GM12878 (cell line): ENCODE measurements around the gene GRIN2C. TPM values are rescaled to one million over a fixed set of nuclear protein-coding genes. Genes with fewer than 3 reads are reported as not detected.

Experiments used
- ATAC-seq: fragments of 200-7000 bp; cut with Tn5 transposase; 3 replicates; pipeline ENCODE4 v1.9.1; 2020; ENCODE audit warnings: mild to moderate bottlenecking, moderate library complexity
- BruUV-seq: library from RNA; stranded (reverse); fragments of 400-500 nt; replicated peaks from 2 replicates; lab custom pipeline; 2021; lab: Mats Ljungman, UMichigan
- CTCF ChIA-PET: fragments of 300-600 bp; sonication (Branson Sonifier 250); formaldehyde crosslinking; extraction: SDS; loops from one replicate; lab custom pipeline; 2021; ENCODE audit warnings: inconsistent platforms; lab: Yijun Ruan, JAX
- POLR2A ChIA-PET: fragments of 350-600 bp; formaldehyde crosslinking; extraction: SDS; loops from one replicate; lab custom pipeline; 2021; ENCODE audit warnings: inconsistent platforms; lab: Charles Lee
- RAD21 ChIA-PET: fragments of 300-600 bp; sonication (Branson Sonifier 250); formaldehyde crosslinking; loops from one replicate; lab custom pipeline; 2023; ENCODE audit warnings: antibody characterized with exemption; ENCODE audit not compliant: unreplicated experiment; lab: Charles Lee
- SMC1A ChIA-PET: fragments of 300-600 bp; sonication (Branson Sonifier 250); formaldehyde crosslinking; loops from one replicate; lab custom pipeline; 2023; ENCODE audit not compliant: unreplicated experiment, uncharacterized antibody; lab: Charles Lee
- DNase-seq: peaks from one replicate; pipeline ENCODE4 v3.0.0-alpha.2; 2011; ENCODE audit warnings: low read depth, low spot score
- FAIRE-seq: peaks from 3 replicates; lab custom pipeline; 2011; peaks lifted over from hg19 to GRCh38; lab: Jason Lieb, UNC
- H2AFZ ChIP-seq: 2 replicates; pipeline ENCODE4 v1.6.0; 2011; ENCODE audit warnings: low read depth, low read length, control low read depth; ENCODE audit not compliant: control insufficient read depth
- H3K27ac ChIP-seq: 2 replicates; pipeline ENCODE4 v1.5.1; 2011; ENCODE audit warnings: control low read depth; ENCODE audit not compliant: control insufficient read depth, insufficient read depth
- H3K27me3 ChIP-seq, 2 experiments: replicated peaks in 1 of 2; 2 replicates each; pipeline versions ENCODE4 v1.6.0 to v1.6.1; 2011; ENCODE audit warnings: low read length in 1 of 2; ENCODE audit not compliant: control insufficient read depth in 2 of 2, insufficient read depth in 2 of 2
- H3K36me3 ChIP-seq, 2 experiments: 2 replicates each; pipeline ENCODE4 v1.5.1; 2011; ENCODE audit warnings: low read length in 1 of 2; ENCODE audit not compliant: control insufficient read depth in 2 of 2, insufficient read depth in 2 of 2
- H3K4me1 ChIP-seq: 2 replicates; pipeline ENCODE4 v1.6.1; 2011; ENCODE audit warnings: mild to moderate bottlenecking, low read length, moderate library complexity, mixed read lengths; ENCODE audit not compliant: control insufficient read depth, insufficient read depth
- H3K4me2 ChIP-seq: 2 replicates; pipeline ENCODE4 v1.6.0; 2011; ENCODE audit warnings: control low read depth; ENCODE audit not compliant: control insufficient read depth, insufficient read depth
- H3K4me3 ChIP-seq: fragments of 200-600 bp; sonication (generic); 2 replicates; pipeline ENCODE4 v1.5.1; 2016
- H3K79me2 ChIP-seq: 2 replicates; pipeline ENCODE4 v1.6.0; 2011; ENCODE audit warnings: low read length; ENCODE audit not compliant: control insufficient read depth, insufficient read depth
- H3K9ac ChIP-seq: 2 replicates; pipeline ENCODE4 v1.8.0; 2011; ENCODE audit warnings: low read length, control low read depth, mixed read lengths; ENCODE audit not compliant: control insufficient read depth, insufficient read depth
- H3K9me3 ChIP-seq: replicated peaks from 3 replicates; pipeline ENCODE4 v1.5.1; 2011; ENCODE audit warnings: mild to moderate bottlenecking, low read length; ENCODE audit not compliant: control insufficient read depth, insufficient read depth
- H4K20me1 ChIP-seq: 2 replicates; pipeline ENCODE4 v1.6.0; 2011; ENCODE audit not compliant: control insufficient read depth, insufficient read depth
- EGR1 ChIP-seq, 2 experiments: IDR thresholded peaks; 1 replicate in 1 of 2; 2 replicates in 1 of 2; pipeline ENCODE4 v1.6.1; 2011 to 2012; ENCODE audit warnings: low read depth in 2 of 2, low read length in 2 of 2, borderline replicate concordance in 1 of 2, mild to moderate bottlenecking in 1 of 2, moderate library complexity in 1 of 2
- KDM1A ChIP-seq: fragments of 200-600 bp; sonication (generic); IDR thresholded peaks from 2 replicates; pipeline ENCODE4 v1.6.1; 2016; ENCODE audit warnings: borderline replicate concordance
- MAX ChIP-seq: IDR thresholded peaks from 2 replicates; pipeline ENCODE4 v1.6.1; 2012; ENCODE audit warnings: low read depth, low read length, improper control_type of control experiment
- MEF2B ChIP-seq: fragments of 450-650 bp; IDR thresholded peaks from 2 replicates; pipeline ENCODE4 v1.6.1; 2018; ENCODE audit warnings: mild to moderate bottlenecking, moderate library complexity; ENCODE audit not compliant: partially characterized antibody, poor library complexity, severe bottlenecking
- MXI1 ChIP-seq: fragments of 150-350 bp; IDR thresholded peaks from 2 replicates; pipeline ENCODE4 v1.6.1; 2011; ENCODE audit warnings: low read depth, mild to moderate bottlenecking, inconsistent platforms, low read length, improper control_type of control experiment
- NRF1 ChIP-seq: conservative IDR thresholded peaks from 2 replicates; pipeline ENCODE4 v1.6.1; 2011; ENCODE audit warnings: mild to moderate bottlenecking, low read depth, low read length, improper control_type of control experiment
- REST ChIP-seq: IDR thresholded peaks from 2 replicates; pipeline ENCODE4 v1.6.1; 2012; ENCODE audit warnings: mild to moderate bottlenecking, low read depth, low read length
- USF1 ChIP-seq: IDR thresholded peaks from 2 replicates; pipeline ENCODE4 v1.6.1; 2011; ENCODE audit warnings: borderline replicate concordance, low read depth, mild to moderate bottlenecking, moderate library complexity, mixed read lengths, low read length; ENCODE audit not compliant: insufficient read depth; ENCODE audit errors: extremely low read length
- WGBS: methylation state at CpG from one replicate; pipeline ENCODE4 v1.1.6; 2016; ENCODE audit warnings: low lambda C conversion rate; ENCODE audit not compliant: insufficient replicate concordance, insufficient coverage; ENCODE audit errors: missing lambda C conversion rate; 5-methylcytosine and 5-hydroxymethylcytosine counted together
- in situ Hi-C: fragments of 300-500 bp; cut with MboI; formaldehyde crosslinking; loops from 9 replicates; pipeline ENCODE4 v1.14.3; 2018; ENCODE audit warnings: mixed read lengths
- intact Hi-C: fragments of 100-400 bp; cut with micrococcal nuclease; formaldehyde crosslinking; loops from one replicate; pipeline ENCODE4 v1.14.2; 2022; ENCODE audit not compliant: unreplicated experiment
- polyA plus RNA-seq, 11 experiments: library from polyadenylated mRNA; depleted of rRNA in 4 of 11; unstranded in 6 of 11; stranded (reverse) in 5 of 11; fragments of >200 nt; fragmentation: Nextera tagmentation in 4 of 11; fragmentation: Illumina TruSeq in 1 of 11; extraction: Ambion mirVana in 4 of 11; extraction: Trizol in 1 of 11; gene quantifications; 1 replicate in 1 of 11; 2 replicates in 10 of 11; pipeline versions ENCODE4 v1.2.1 to v1.2.3, GENCODE V29; 2011 to 2016; ENCODE audit warnings: inconsistent platforms in 2 of 11, missing spikeins in 2 of 11, low read depth in 1 of 11
- total RNA-seq, 4 experiments: library from RNA; depleted of rRNA in 3 of 4; stranded (reverse); fragments of >200 nt in 3 of 4; fragmentation: Illumina TruSeq in 1 of 4; extraction: Trizol in 1 of 4; gene quantifications; 2 replicates each; pipeline versions ENCODE4 v1.2.1 to v1.2.3, GENCODE V29; 2013 to 2021

Gene GRIN2C
- total and polyA plus RNA-seq, 10 of the 15 experiments (the other 5 are each of a cell fraction or from before 2014, with no cell fraction given) = 0.01 to 0.20 (median 0.11) TPM; not detected in 2

DNA sequence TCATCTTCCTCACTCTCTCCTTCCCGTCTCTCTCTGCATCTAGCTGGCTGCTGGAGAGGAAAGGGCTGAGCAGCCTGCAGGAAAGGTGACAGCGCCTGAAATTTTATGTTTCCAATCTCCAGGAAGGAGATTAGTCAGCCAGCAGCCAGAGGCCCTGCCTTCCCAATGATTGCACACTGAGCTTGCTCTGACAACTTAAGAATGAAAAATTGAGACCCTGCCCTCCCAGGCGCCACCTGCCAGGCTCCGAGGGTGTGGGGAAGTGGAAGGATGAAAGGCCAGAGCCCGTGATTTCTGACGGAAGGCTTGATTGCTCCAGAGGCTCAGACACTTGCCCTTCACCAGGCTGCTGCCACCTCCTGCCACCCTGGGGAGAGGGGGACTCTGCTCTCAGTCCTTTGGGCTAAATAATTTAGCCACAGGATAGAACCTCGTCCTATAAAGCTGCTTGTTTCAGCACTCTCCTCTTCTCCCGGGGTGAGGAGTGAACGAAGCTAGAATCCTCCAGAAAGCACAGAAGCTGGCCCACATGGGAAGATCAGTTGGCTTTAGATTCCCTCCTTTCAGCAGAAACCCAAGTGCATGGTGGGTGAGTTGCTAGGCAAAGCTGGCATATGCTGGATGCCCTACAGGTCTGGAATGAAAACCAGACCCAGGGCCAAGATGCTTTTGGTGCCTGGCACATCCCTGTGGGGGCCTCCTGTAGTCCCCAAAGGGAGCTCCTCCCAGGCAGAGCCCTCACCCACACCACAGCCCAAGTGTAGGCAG, 33.5 kb downstream of the GRIN2C start:
- peaks cover 0 to 1% of the 10 kb centered on the region in 2 experiments; a peak in 2 of 4 replicates for H3K36me3 ChIP-seq
- ChIA-PET CTCF (interaction anchor here (0.8 to 1.0 kb wide), 3 partner anchors 36 to 135 kb away, joined by 3 to 5 read pairs (median 3); no protein-coding TSS in a partner anchor), RAD21 (interaction anchor here (1.6 kb wide), 1 partner anchor 81 kb away, joined by 4 read pairs; no protein-coding TSS in a partner anchor), POLR2A (no interaction called here), SMC1A (no interaction called here)
- WGBS = 82% methylated on average over 9 of the region's 9 CpGs
- TF ChIP-seq NRF1 = no peak
- TF ChIP-seq MXI1 = no peak
- no peak overlapping the region for H3K9ac ChIP-seq
- FAIRE-seq = no peak
- DNase-seq = no peak
- no peaks in the 10 kb centered on the region for H3K4me1 ChIP-seq
- no peak for ATAC-seq
- no TSS peak for BruUV-seq
- no peaks in the 10 kb centered on the region for H3K27me3 ChIP-seq
- no peaks in the 10 kb centered on the region for H4K20me1 ChIP-seq
- H3K9me3 ChIP-seq = no peaks in the 10 kb centered on the region
- H3K79me2 ChIP-seq = no peaks in the 10 kb centered on the region
- no peak overlapping the region for H2AFZ ChIP-seq
- H3K4me2 ChIP-seq = no peak overlapping the region
- intact Hi-C loops (no loop called here), in situ Hi-C loops (no loop called here)
- H3K4me3 ChIP-seq = no peak overlapping the region
- H3K27ac ChIP-seq = no peak overlapping the region

DNA sequence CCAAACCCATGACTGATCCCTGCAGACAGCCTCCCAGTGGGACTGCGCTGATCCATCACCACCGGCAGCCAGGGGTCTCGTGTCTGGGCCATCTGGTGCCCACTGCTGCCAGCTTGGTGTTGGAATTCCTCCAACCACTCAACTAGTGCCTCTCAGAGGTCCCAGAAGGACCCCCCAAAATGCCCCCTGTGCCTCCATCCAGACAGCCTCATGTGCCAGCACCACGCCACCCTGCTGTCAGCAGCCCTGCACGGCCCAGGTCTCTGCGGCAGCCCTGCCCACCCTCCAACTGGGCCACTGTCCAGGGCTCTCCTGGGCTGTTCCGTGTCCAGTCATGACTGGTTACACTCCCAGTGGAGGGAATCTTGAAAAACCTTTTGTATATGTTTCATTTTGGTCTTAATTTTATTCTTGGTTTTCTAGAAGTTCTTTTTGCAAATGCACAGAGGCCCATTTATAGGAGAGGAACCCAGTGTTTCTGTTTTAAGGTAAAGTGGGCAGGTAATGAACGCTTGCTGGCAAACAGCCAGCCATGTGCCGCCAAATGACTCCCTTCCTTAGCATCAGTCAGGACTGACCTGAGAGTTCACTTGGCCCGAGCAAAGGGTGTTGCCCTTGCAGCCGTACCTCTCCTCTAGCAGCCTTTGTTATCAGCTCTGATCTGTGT, 34.6 kb downstream of the GRIN2C start:
- H3K4me3 ChIP-seq = no peak overlapping the region
- no peaks in the 10 kb centered on the region for H3K79me2 ChIP-seq
- 86% methylated on average over 11 of the region's 11 CpGs for WGBS
- no peaks in the 10 kb centered on the region for H4K20me1 ChIP-seq
- no peak overlapping the region for H3K27ac ChIP-seq
- ChIA-PET CTCF (interaction anchor here (0.9 kb wide), 1 partner anchor 136 kb away, joined by 5 read pairs; no protein-coding TSS in a partner anchor), RAD21 (no interaction called here), POLR2A (no interaction called here), SMC1A (no interaction called here)
- H3K9me3 ChIP-seq = no peaks in the 10 kb centered on the region
- H3K9ac ChIP-seq = no peak overlapping the region
- no TSS peak for BruUV-seq
- in situ Hi-C loops = no loop called here
- intact Hi-C loops = no loop called here
- no peak overlapping the region for H3K4me2 ChIP-seq
- no peak overlapping the region for H2AFZ ChIP-seq
- no peak for FAIRE-seq
- ATAC-seq = no peak
- peaks cover 0 to 1% of the 10 kb centered on the region in 2 experiments; a peak in 2 of 4 replicates for H3K36me3 ChIP-seq
- no peaks in the 10 kb centered on the region for H3K4me1 ChIP-seq
- no peaks in the 10 kb centered on the region for H3K27me3 ChIP-seq
- DNase-seq = no peak
- no peak for TF ChIP-seq EGR1 (IDR thresholded peaks at IDR 0.05; ENCODE audit: borderline replicate concordance in 1 of 2, low read depth in 2 of 2, low read length in 2 of 2)
- no peak for TF ChIP-seq MAX
- TF ChIP-seq MEF2B = no peak
- no peak for TF ChIP-seq KDM1A
- TF ChIP-seq REST = no peak
- TF ChIP-seq USF1 = no peak
